K562 (cell line): ENCODE results near the gene PRKAG2. TPM values are rescaled to one million over a fixed set of nuclear protein-coding genes. Genes with fewer than 3 reads are reported as not detected.

Experiments used
- ATAC-seq: fragments of 200-7000 bp; cut with Tn5 transposase; 3 replicates; pipeline ENCODE4 v1.9.1; 2020; ENCODE audit warnings: moderate library complexity
- BruUV-seq: library from RNA; stranded (reverse); fragments of 400-500 nt; replicated peaks from 2 replicates; lab custom pipeline; 2021; lab: Mats Ljungman, UMichigan
- CTCF ChIA-PET: fragments of 300-600 bp; formaldehyde crosslinking; extraction: SDS; loops from one replicate; lab custom pipeline; 2021; ENCODE audit warnings: low intra/inter-chr PET ratio; lab: Yijun Ruan, JAX
- POLR2A ChIA-PET: fragments of 300-600, 350-650 bp; sonication (Branson Sonifier 250); formaldehyde crosslinking; extraction: SDS; loops from one replicate; lab custom pipeline; 2021; ENCODE audit warnings: antibody characterized with exemption, inconsistent platforms; lab: Yijun Ruan, JAX
- DNase-seq, 4 experiments: peaks; one replicate each; pipeline versions ENCODE4 v3.0.0 to v3.0.0-alpha.2; 2011 to 2018; ENCODE audit warnings: low spot score in 3 of 4, mixed read lengths in 3 of 4; ENCODE audit errors: extremely low read depth in 1 of 4
- FAIRE-seq: peaks from 2 replicates; lab custom pipeline; 2011; peaks lifted over from hg19 to GRCh38; lab: Jason Lieb, UNC
- H2AFZ ChIP-seq: 2 replicates; pipeline ENCODE4 v1.6.0; 2011; ENCODE audit warnings: low read depth, low read length, control low read depth, inconsistent platforms
- H3K27ac ChIP-seq: fragments of 200-600 bp; 3 replicates; pipeline ENCODE4 v1.8.0; 2011; ENCODE audit warnings: low read depth, mild to moderate bottlenecking, control low read depth, inconsistent platforms, low read length, moderate library complexity, mixed read lengths; ENCODE audit errors: extremely low read depth
- H3K27me3 ChIP-seq, 2 experiments: fragments of 300-600 bp in 1 of 2; 2 replicates in 1 of 2; 3 replicates in 1 of 2; pipeline versions ENCODE4 v1.6.0 to v1.8.0; 2011; ENCODE audit warnings: inconsistent platforms in 2 of 2, low read length in 2 of 2, mild to moderate bottlenecking in 1 of 2, mixed read lengths in 1 of 2, moderate library complexity in 1 of 2; ENCODE audit not compliant: control insufficient read depth in 2 of 2, insufficient read depth in 2 of 2
- H3K36me3 ChIP-seq: fragments of 300-600 bp; 3 replicates; pipeline ENCODE4 v1.8.0; 2011; ENCODE audit warnings: mild to moderate bottlenecking, low read length, inconsistent platforms; ENCODE audit not compliant: control insufficient read depth, insufficient read depth
- H3K4me1 ChIP-seq, 2 experiments: fragments of 200-600 bp in 1 of 2; replicated peaks in 1 of 2; 2 replicates in 1 of 2; 3 replicates in 1 of 2; pipeline versions ENCODE4 v1.5.1 to v1.8.0; 2011; ENCODE audit warnings: inconsistent platforms in 2 of 2, low read length in 2 of 2, mild to moderate bottlenecking in 1 of 2, mixed read lengths in 1 of 2, moderate library complexity in 1 of 2; ENCODE audit not compliant: control insufficient read depth in 2 of 2, insufficient read depth in 2 of 2
- H3K4me2 ChIP-seq: 2 replicates; pipeline ENCODE4 v1.6.1; 2011; ENCODE audit warnings: low read length, control low read depth, inconsistent platforms, mixed read lengths; ENCODE audit not compliant: insufficient read depth
- H3K4me3 ChIP-seq: fragments of 200-600 bp; sonication (generic), shearing (Covaris generic); 2 replicates; pipeline ENCODE4 v1.5.1; 2016; ENCODE audit warnings: control low read depth, inconsistent platforms
- H3K79me2 ChIP-seq: fragments of 200-600 bp; 3 replicates; pipeline ENCODE4 v1.8.0; 2011; ENCODE audit warnings: low read length, inconsistent platforms; ENCODE audit not compliant: control insufficient read depth, insufficient read depth
- H3K9ac ChIP-seq, 2 experiments: 2 replicates each; pipeline versions ENCODE4 v1.6.0 to v1.6.1; 2011; ENCODE audit warnings: low read depth in 2 of 2, low read length in 2 of 2, control low read depth in 1 of 2, inconsistent platforms in 1 of 2, mild to moderate bottlenecking in 1 of 2, mixed read lengths in 1 of 2; ENCODE audit not compliant: insufficient read depth in 1 of 2
- H3K9me1 ChIP-seq: one replicate; pipeline ENCODE4 v1.6.0; 2011; ENCODE audit warnings: inconsistent platforms, mild to moderate bottlenecking, low read length, moderate library complexity; ENCODE audit not compliant: control insufficient read depth, insufficient read depth
- H3K9me3 ChIP-seq: replicated peaks from 2 replicates; pipeline ENCODE4 v1.5.1; 2011; ENCODE audit warnings: low read depth, low read length, inconsistent platforms; ENCODE audit not compliant: control insufficient read depth, insufficient read depth
- H4K20me1 ChIP-seq: replicated peaks from 2 replicates; pipeline ENCODE4 v1.6.1; 2011; ENCODE audit warnings: low read length, inconsistent platforms, mixed read lengths; ENCODE audit not compliant: control insufficient read depth, insufficient read depth
- BHLHE40 ChIP-seq: IDR thresholded peaks from 2 replicates; pipeline ENCODE4 v1.6.1; 2011; ENCODE audit warnings: low read length, improper control_type of control experiment
- PHB ChIP-seq: fragments of 250-450 bp; sonication (Bioruptor Pico); IDR thresholded peaks from 2 replicates; pipeline ENCODE4 v1.5.0; 2021
- SMARCA5 ChIP-seq: fragments of 450-650 bp; IDR thresholded peaks from 2 replicates; pipeline ENCODE4 v1.6.1; 2016
- TEAD1 ChIP-seq, 2 experiments: fragments of 450-650 bp in 1 of 2; sonication (generic) in 1 of 2; formaldehyde crosslinking; IDR thresholded peaks; 2 replicates each; pipeline versions ENCODE4 v1.4.0 to v1.8.0; 2020 to 2022; ENCODE audit warnings: mild to moderate bottlenecking in 2 of 2, missing genetic modification reagents in 1 of 2
- TEAD4 ChIP-seq, 2 experiments: sonication (generic) in 1 of 2; formaldehyde crosslinking in 1 of 2; IDR thresholded peaks; 2 replicates each; pipeline versions ENCODE4 v1.6.1 to v1.8.0; 2012 to 2022; ENCODE audit warnings: borderline replicate concordance in 1 of 2, inconsistent platforms in 1 of 2, low read length in 1 of 2, mild to moderate bottlenecking in 1 of 2, missing genetic modification reagents in 1 of 2
- WGBS: fragments of 100-300 bp; shearing (Covaris generic); methylation state at CpG from one replicate; pipeline ENCODE4 v1.1.6; 2016; ENCODE audit warnings: low coverage, mixed read lengths; ENCODE audit not compliant: insufficient coverage; ENCODE audit errors: missing lambda C conversion rate; 5-methylcytosine and 5-hydroxymethylcytosine counted together
- in situ Hi-C: fragments of 300-500 bp; cut with MboI; formaldehyde crosslinking; loops from 4 replicates; pipeline ENCODE4 v1.15.0; 2018; ENCODE audit warnings: inconsistent platforms, mixed read lengths
- intact Hi-C: fragments of 100-400 bp; cut with micrococcal nuclease; formaldehyde crosslinking; loops from 2 replicates; pipeline ENCODE4 v1.14.2; 2022
- polyA plus RNA-seq, 8 experiments: library from polyadenylated mRNA; depleted of rRNA in 4 of 8; stranded (reverse) in 5 of 8; unstranded in 3 of 8; fragments of >200 nt; fragmentation: Nextera tagmentation in 2 of 8; fragmentation: Illumina TruSeq in 1 of 8; extraction: Ambion mirVana in 2 of 8; extraction: Trizol in 1 of 8; gene quantifications; 2 replicates each; pipeline versions ENCODE4 v1.2.1 to v1.2.3, GENCODE V29; 2011 to 2014; ENCODE audit warnings: inconsistent platforms in 1 of 8, missing spikeins in 1 of 8
- total RNA-seq, 7 experiments: library from RNA; depleted of rRNA in 6 of 7; stranded (reverse); fragments of >200 nt in 6 of 7; fragmentation: Illumina TruSeq in 2 of 7; extraction: Trizol in 2 of 7; gene quantifications; 2 replicates each; pipeline versions ENCODE4 v1.2.1 to v1.2.3, GENCODE V29; 2011 to 2021; ENCODE audit warnings: low replicate concordance in 1 of 7

The PRKAG2 gene
- total and polyA plus RNA-seq, 9 of the 15 experiments (the other 6 are each of a cell fraction or from before 2014, with no cell fraction given): 0.99 to 5.6 (median 3.3) TPM

DNA sequence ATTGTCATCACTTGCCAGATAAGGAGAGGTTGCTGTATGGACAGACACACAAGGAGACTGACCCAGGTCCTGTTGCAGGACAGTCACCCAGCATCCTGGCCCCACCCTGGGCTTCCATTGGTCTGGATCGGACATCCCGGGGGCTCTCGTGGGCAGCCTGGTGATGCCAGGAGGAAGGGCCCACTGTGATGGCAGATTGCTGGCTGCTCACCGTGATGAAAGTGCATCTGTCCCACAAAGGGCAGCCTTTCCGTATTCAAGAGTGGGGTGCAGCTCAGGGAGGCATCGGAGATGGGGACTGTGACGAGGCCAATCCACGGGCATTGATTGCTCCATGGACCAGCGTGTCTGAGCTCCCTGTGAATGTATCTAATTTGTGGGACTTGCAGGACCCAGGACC, 41.3 kb downstream of the PRKAG2 start:
- TF ChIP-seq TEAD4 (IDR thresholded peaks at IDR 0.05; ENCODE audit: low read length) (no peak), TEAD4 (CRISPR knock-in tag; IDR thresholded peaks at IDR 0.05; ENCODE audit: borderline replicate concordance) (no peak), TEAD1 (CRISPR knock-in tag; IDR thresholded peaks at IDR 0.05) (no peak), BHLHE40 (no peak), SMARCA5 (no peak), PHB (CRISPR knock-in tag) (no peak)
- TF ChIP-seq, all 486 proteins: peak for 0
- POLR2A ChIA-PET: no interaction called here
- FAIRE-seq: no peak
- CTCF ChIA-PET: no interaction called here
- intact Hi-C loops: no loop called here
- Histone ChIP-seq H4K20me1 (peaks cover 17% of the 10 kb centered on the region), H3K9me1 (no peaks in the 10 kb centered on the region), H3K27ac (no peak overlapping the region), H3K9me3 (no peaks in the 10 kb centered on the region), H2AFZ (no peak overlapping the region), H3K4me3 (no peak overlapping the region), H3K9ac (no peak overlapping the region), H3K4me1 (peaks cover 0 to 2% of the 10 kb centered on the region in 2 experiments; a peak in 1 of 5 replicates), H3K36me3 (no peaks in the 10 kb centered on the region), H3K4me2 (no peak overlapping the region), H3K79me2 (no peaks in the 10 kb centered on the region), H3K27me3 (peaks cover 75 to 91% of the 10 kb centered on the region in 2 experiments)
- under 1% methylated on average over 9 of the region's 9 CpGs for WGBS
- in situ Hi-C loops: no loop called here
- ATAC-seq: no peak
- BruUV-seq: no TSS peak
- DNase-seq: no peak
